ENCODE results near the gene PRKG1. TPM values are rescaled to one million over a fixed set of nuclear protein-coding genes. Genes with fewer than 3 reads are reported as not detected.

Gene PRKG1
- total and polyA plus RNA-seq, 8 donors = 1.2 to 9.6 (median 2.9) TPM

DNA sequence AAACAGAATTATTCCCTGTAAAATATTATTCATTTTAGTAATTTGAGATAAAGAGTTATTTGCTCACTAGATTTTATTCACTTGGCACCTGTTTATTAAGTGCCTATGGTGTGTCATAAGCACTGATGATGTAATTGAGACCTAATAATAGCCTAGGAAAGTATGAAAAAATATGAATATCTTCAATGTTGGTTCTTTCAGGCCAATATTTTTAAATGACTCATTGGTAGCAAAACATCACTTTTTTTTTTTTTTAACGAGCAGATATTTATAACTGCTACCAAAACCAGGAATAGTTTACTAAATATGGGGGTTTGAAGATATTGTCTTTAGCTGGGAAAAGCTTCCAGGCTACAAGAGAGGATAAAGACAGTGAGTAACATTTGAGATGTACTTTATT is 228.0 kb downstream of the PRKG1 start:
- H3K4me3 ChIP-seq = no peak overlapping the region
- no peaks in the 10 kb centered on the region for H3K9me3 ChIP-seq
- DNase-seq (no peak), FAIRE-seq (peak; percentile 91), ATAC-seq (peak in 3 of 4 donors; percentile 47 to 53 (median 52))
- intact Hi-C loops (cut with DNase I) = no loop called here
- peak overlapping the region in 1 of 4 donors; percentile 13 for H3K27ac ChIP-seq
- no peaks in the 10 kb centered on the region for H3K36me3 ChIP-seq
- H3K27me3 ChIP-seq = no peaks in the 10 kb centered on the region
- no peak for TF ChIP-seq CTCF (IDR thresholded peaks at IDR 0.05)
- H3K4me1 ChIP-seq = no peaks in the 10 kb centered on the region
- 63 to 72% methylated on average over 1 of the region's 1 CpG for WGBS, 2 donors

- FAIRE-seq = no peak
- Histone ChIP-seq H3K4me1 (peaks cover 0 to 2% (median 0%) of the 10 kb centered on the region in 3 donors), H3K4me3 (no peak overlapping the region), H3K36me3 (no peaks in the 10 kb centered on the region), H3K27me3 (no peaks in the 10 kb centered on the region), H3K9me3 (no peaks in the 10 kb centered on the region), H3K27ac (no peak overlapping the region)
- intact Hi-C loops (cut with DNase I) = no loop called here
- TF ChIP-seq CTCF (IDR thresholded peaks at IDR 0.05) = no peak
- WGBS, 2 donors = 86 to 91% methylated on average over 1 of the region's 1 CpG
- ATAC-seq = no peak
- DNase-seq = no peak
These were observed 233.8 kb downstream of the PRKG1 start for GRCh38 chr10:51308116-51308515.

DNA sequence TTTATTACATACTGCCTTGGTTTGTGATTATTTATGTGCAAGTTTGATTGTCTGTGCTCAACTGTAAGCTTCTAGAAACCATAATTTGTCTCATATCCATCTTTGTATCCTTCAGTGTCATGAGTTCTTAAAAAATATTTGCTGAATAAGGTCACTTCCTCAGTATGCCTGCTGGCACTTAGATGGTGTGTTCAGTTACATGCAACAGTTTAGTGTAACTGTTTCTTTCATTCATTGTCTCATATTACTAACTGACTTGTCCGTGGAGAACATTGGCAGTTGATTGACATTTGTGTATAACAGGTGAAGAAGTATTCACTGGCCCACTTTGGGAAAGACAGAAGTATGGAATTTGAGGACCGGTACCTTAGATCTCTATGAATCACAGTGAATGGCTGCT is 236.9 kb downstream of the PRKG1 start:
- no peak for TF ChIP-seq CTCF (IDR thresholded peaks at IDR 0.05)
- H3K27me3 ChIP-seq = no peaks in the 10 kb centered on the region
- DNase-seq (no peak), FAIRE-seq (no peak), ATAC-seq (no peak)
- no peak overlapping the region for H3K27ac ChIP-seq
- peaks cover 0 to 4% (median 0%) of the 10 kb centered on the region in 3 donors for H3K4me1 ChIP-seq
- no peaks in the 10 kb centered on the region for H3K36me3 ChIP-seq
- no peak overlapping the region for H3K4me3 ChIP-seq
- H3K9me3 ChIP-seq = no peaks in the 10 kb centered on the region
- WGBS, 2 donors = 79 to 80% methylated on average over 2 of the region's 2 CpGs
- intact Hi-C loops (cut with DNase I) = no loop called here

DNA sequence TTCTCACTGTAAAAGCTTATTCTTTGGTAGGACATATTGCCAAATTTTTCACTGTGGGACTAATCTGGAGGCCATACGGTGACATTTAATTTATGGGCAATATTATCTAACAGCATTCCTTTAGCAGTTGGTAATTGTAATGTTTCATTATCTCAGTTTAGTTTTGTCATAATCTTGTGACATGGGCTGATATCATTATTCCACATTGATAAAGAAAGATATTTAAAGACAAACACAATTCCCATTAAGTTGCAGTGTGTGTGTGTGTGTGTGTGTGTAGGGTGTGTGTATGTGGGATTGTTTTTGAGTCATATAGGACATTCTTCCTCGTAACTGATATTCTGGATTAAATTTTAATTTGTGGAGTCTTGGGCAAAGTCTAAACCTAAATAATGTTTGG is 238.5 kb downstream of the PRKG1 start:
- TF ChIP-seq CTCF (IDR thresholded peaks at IDR 0.05) = no peak
- intact Hi-C loops (cut with DNase I) = no loop called here
- H3K27ac ChIP-seq = no peak overlapping the region
- WGBS, 2 donors = 27 to 43% methylated on average over 2 of the region's 2 CpGs
- no peak overlapping the region for H3K4me3 ChIP-seq
- FAIRE-seq = no peak
- no peaks in the 10 kb centered on the region for H3K27me3 ChIP-seq
- H3K9me3 ChIP-seq = no peaks in the 10 kb centered on the region
- peak in 1 of 4 donors; percentile 48 for ATAC-seq
- no peaks in the 10 kb centered on the region for H3K36me3 ChIP-seq
- DNase-seq = no peak
- H3K4me1 ChIP-seq = peaks cover 0 to 4% (median 0%) of the 10 kb centered on the region in 3 donors

- Histone ChIP-seq H3K27me3 (no peaks in the 10 kb centered on the region), H3K36me3 (no peaks in the 10 kb centered on the region), H3K9me3 (no peaks in the 10 kb centered on the region), H3K4me3 (no peak overlapping the region), H3K4me1 (peaks cover 0 to 4% (median 0%) of the 10 kb centered on the region in 3 donors), H3K27ac (no peak overlapping the region)
- FAIRE-seq (no peak), DNase-seq (no peak), ATAC-seq (no peak)
- WGBS, 2 donors = 69 to 73% methylated on average over 2 of the region's 2 CpGs
- intact Hi-C loops (cut with DNase I) = no loop called here
- no peak for TF ChIP-seq CTCF (IDR thresholded peaks at IDR 0.05)
These were observed 239.0 kb downstream of the PRKG1 start for GRCh38 chr10:51313251-51313650.
